H9 (cell line): ENCODE results near the gene TSPEAR. TPM values are rescaled to one million over a fixed set of nuclear protein-coding genes. Genes with fewer than 3 reads are reported as not detected.
A peak's percentile ranks its signal among the peaks of the same experiment; 100 is the strongest.

Source experiments
- DNase-seq: peaks from one replicate; pipeline ENCODE4 v3.0.0-alpha.2; 2017
- H2AFZ ChIP-seq: one replicate; pipeline ENCODE4 v1.6.1; 2013; ENCODE audit warnings: mild to moderate bottlenecking, low read length, control low read depth, moderate library complexity
- H2AK5ac ChIP-seq: 2 replicates; pipeline ENCODE4 v1.6.1; 2013; ENCODE audit warnings: low read length, control low read depth, mixed read lengths; ENCODE audit not compliant: insufficient read length
- H2BK120ac ChIP-seq: one replicate; pipeline ENCODE4 v1.6.1; 2013; ENCODE audit warnings: low read depth, mild to moderate bottlenecking, low read length, control low read depth, inconsistent platforms; ENCODE audit not compliant: poor library complexity, severe bottlenecking
- H2BK12ac ChIP-seq: 2 replicates; pipeline ENCODE4 v1.6.1; 2013; ENCODE audit warnings: low read length, control low read depth, mixed read lengths, low read depth; ENCODE audit not compliant: insufficient read length
- H2BK15ac ChIP-seq: 2 replicates; pipeline ENCODE4 v1.6.1; 2013; ENCODE audit warnings: low read depth, low read length, control low read depth
- H2BK20ac ChIP-seq: one replicate; pipeline ENCODE4 v1.6.1; 2013; ENCODE audit warnings: low read depth, mild to moderate bottlenecking, low read length, control low read depth, inconsistent platforms; ENCODE audit not compliant: poor library complexity, severe bottlenecking
- H2BK5ac ChIP-seq: 2 replicates; pipeline ENCODE4 v1.6.1; 2013; ENCODE audit warnings: low read length, control low read depth, mixed read lengths; ENCODE audit not compliant: insufficient read length
- H3K14ac ChIP-seq: 2 replicates; pipeline ENCODE4 v1.6.1; 2013; ENCODE audit warnings: low read length, control low read depth; ENCODE audit not compliant: insufficient read depth
- H3K18ac ChIP-seq: 2 replicates; pipeline ENCODE4 v1.6.1; 2013; ENCODE audit warnings: low read depth, mild to moderate bottlenecking, mixed read lengths, low read length, control low read depth; ENCODE audit not compliant: insufficient read length
- H3K23ac ChIP-seq: 2 replicates; pipeline ENCODE4 v1.6.1; 2013; ENCODE audit warnings: low read length, control low read depth, mixed read lengths, low read depth; ENCODE audit not compliant: insufficient read length
- H3K23me2 ChIP-seq: 2 replicates; pipeline ENCODE4 v1.6.1; 2013; ENCODE audit warnings: low read depth, mild to moderate bottlenecking, mixed read lengths, low read length, control low read depth; ENCODE audit not compliant: insufficient read length, poor library complexity, severe bottlenecking
- H3K27ac ChIP-seq: 2 replicates; pipeline ENCODE4 v1.5.1; 2013; ENCODE audit warnings: low read length, control low read depth, mixed read lengths, low read depth; ENCODE audit not compliant: insufficient read length
- H3K27me3 ChIP-seq: 2 replicates; pipeline ENCODE4 v1.6.1; 2013; ENCODE audit warnings: low read length, control low read depth, inconsistent platforms; ENCODE audit not compliant: insufficient read depth
- H3K4ac ChIP-seq: 2 replicates; pipeline ENCODE4 v1.6.1; 2013; ENCODE audit warnings: low read depth, mild to moderate bottlenecking, control low read depth, inconsistent platforms, low read length, moderate library complexity
- H3K4me1 ChIP-seq: 2 replicates; pipeline ENCODE4 v1.6.1; 2013; ENCODE audit warnings: low read length, control low read depth, inconsistent platforms; ENCODE audit not compliant: insufficient read depth
- H3K4me2 ChIP-seq: 2 replicates; pipeline ENCODE4 v1.6.1; 2013; ENCODE audit warnings: low read length, control low read depth, mixed read lengths; ENCODE audit not compliant: insufficient read length, insufficient read depth
- H3K56ac ChIP-seq: 2 replicates; pipeline ENCODE4 v1.6.1; 2013; ENCODE audit warnings: low read depth, mild to moderate bottlenecking, mixed read lengths, low read length, control low read depth; ENCODE audit not compliant: insufficient read length
- H3K79me1 ChIP-seq: 2 replicates; pipeline ENCODE4 v1.6.1; 2013; ENCODE audit warnings: low read depth, mild to moderate bottlenecking, moderate library complexity, low read length, control low read depth, inconsistent platforms; ENCODE audit not compliant: insufficient read depth, poor library complexity, severe bottlenecking
- H3K79me2 ChIP-seq: 2 replicates; pipeline ENCODE4 v1.6.1; 2013; ENCODE audit warnings: low read length, control low read depth, inconsistent platforms; ENCODE audit not compliant: insufficient read depth
- H3K9ac ChIP-seq: 2 replicates; pipeline ENCODE4 v1.6.1; 2013; ENCODE audit warnings: low read length, control low read depth, mixed read lengths; ENCODE audit not compliant: insufficient read length; ENCODE audit errors: extremely low read depth
- H3K9me3 ChIP-seq: one replicate; pipeline ENCODE4 v1.6.1; 2013; ENCODE audit warnings: low read depth, low read length, inconsistent platforms; ENCODE audit not compliant: control insufficient read depth
- H3T11ph ChIP-seq: one replicate; pipeline ENCODE4 v1.6.1; 2013; ENCODE audit warnings: mild to moderate bottlenecking, low read length, control low read depth, inconsistent platforms
- H4K20me1 ChIP-seq: one replicate; pipeline ENCODE4 v1.6.1; 2013; ENCODE audit not compliant: control insufficient read depth, insufficient read length, insufficient read depth
- H4K5ac ChIP-seq: 2 replicates; pipeline ENCODE4 v1.6.1; 2013; ENCODE audit warnings: low read depth, mild to moderate bottlenecking, mixed read lengths, low read length, control low read depth; ENCODE audit not compliant: insufficient read length
- H4K8ac ChIP-seq: replicated peaks from 2 replicates; pipeline ENCODE4 v1.6.1; 2013; ENCODE audit warnings: low read length, control low read depth, mixed read lengths, low read depth; ENCODE audit not compliant: insufficient read length
- H4K91ac ChIP-seq: 2 replicates; pipeline ENCODE4 v1.6.1; 2013; ENCODE audit warnings: low read depth, mild to moderate bottlenecking, moderate library complexity, mixed read lengths, low read length, control low read depth; ENCODE audit not compliant: insufficient read length
- H3K27ac Mint-ChIP-seq, 3 experiments: 2 replicates in 2 of 3; 3 replicates in 1 of 3; pipeline ENCODE4 v1.8.0; 2020 to 2021; ENCODE audit warnings: mixed read lengths in 3 of 3, mild to moderate bottlenecking in 1 of 3, moderate library complexity in 1 of 3
- H3K27me3 Mint-ChIP-seq: 2 replicates; pipeline ENCODE4 v1.8.0; 2021; ENCODE audit warnings: low read depth, mild to moderate bottlenecking, moderate library complexity, mixed read lengths
- H3K36me3 Mint-ChIP-seq, 3 experiments: 2 replicates in 2 of 3; 3 replicates in 1 of 3; pipeline ENCODE4 v1.8.0; 2020 to 2021; ENCODE audit warnings: low read depth in 3 of 3, mixed read lengths in 3 of 3; ENCODE audit not compliant: insufficient read depth in 1 of 3
- H3K4me1 Mint-ChIP-seq, 2 experiments: 2 replicates each; pipeline ENCODE4 v1.8.0; 2020; ENCODE audit warnings: mixed read lengths in 2 of 2
- H3K4me3 Mint-ChIP-seq, 2 experiments: 2 replicates in 1 of 2; 3 replicates in 1 of 2; pipeline ENCODE4 v1.8.0; 2020 to 2021; ENCODE audit warnings: mild to moderate bottlenecking in 2 of 2, mixed read lengths in 2 of 2, moderate library complexity in 1 of 2
- H3K9me3 Mint-ChIP-seq, 2 experiments: 2 replicates in 1 of 2; 3 replicates in 1 of 2; pipeline ENCODE4 v1.8.0; 2020; ENCODE audit warnings: mild to moderate bottlenecking in 2 of 2, mixed read lengths in 2 of 2, moderate library complexity in 1 of 2
- CTCF ChIP-seq: fragments of 200-600 bp; sonication (generic); conservative IDR thresholded peaks from 3 replicates; pipeline ENCODE4 v1.8.0; 2021; ENCODE audit warnings: antibody characterized with exemption, mild to moderate bottlenecking
- WGBS: extraction: QIAGEN DNeasy Blood & Tissue Kit; methylation state at CpG from one replicate; pipeline ENCODE4 v1.1.7; 2013; ENCODE audit warnings: missing lambda C conversion rate, low lambda C conversion rate, mixed read lengths; ENCODE audit not compliant: insufficient read length; ENCODE audit errors: extremely low coverage; 5-methylcytosine and 5-hydroxymethylcytosine counted together
- total RNA-seq: library from RNA; stranded (reverse); gene quantifications from 2 replicates; pipeline ENCODE4 v1.2.1, GENCODE V29; 2021

The TSPEAR gene
- total RNA-seq, 1 experiment from 2014 or later: 1.3 TPM

GRCh38 chr21:44449473-44450363 lies 261.7 kb downstream of the TSPEAR start:
- Mint-ChIP-seq H3K27me3 (peaks cover 31% of the 10 kb centered on the region), H3K27ac (no peak overlapping the region; a peak in 1 of 7 replicates), H3K4me1 (peaks cover 4 to 11% of the 10 kb centered on the region in 2 experiments; a peak in 2 of 4 replicates), H3K4me3 (no peak overlapping the region), H3K36me3 (no peaks in the 10 kb centered on the region), H3K9me3 (no peaks in the 10 kb centered on the region; a peak in 1 of 5 replicates)
- Histone ChIP-seq H4K8ac (no peak overlapping the region), H3K9me3 (no peaks in the 10 kb centered on the region), H3K27me3 (no peaks in the 10 kb centered on the region), H3K23me2 (peaks cover under 1% of the 10 kb centered on the region), H4K91ac (no peak overlapping the region), H2AK5ac (no peak overlapping the region), H3K4ac (no peak overlapping the region), H3K56ac (no peak overlapping the region), H2AFZ (no peak overlapping the region), H2BK120ac (no peak overlapping the region), H3K18ac (no peak overlapping the region), H4K20me1 (no peaks in the 10 kb centered on the region), H3K14ac (no peak overlapping the region), H3K79me2 (no peaks in the 10 kb centered on the region), H2BK20ac (no peak overlapping the region), H3T11ph (no peak overlapping the region), H2BK5ac (no peak overlapping the region), H3K79me1 (no peaks in the 10 kb centered on the region), H3K9ac (no peak overlapping the region), H3K27ac (no peak overlapping the region), H2BK15ac (no peak overlapping the region), H3K23ac (no peak overlapping the region), H3K4me1 (no peaks in the 10 kb centered on the region), H3K4me2 (no peak overlapping the region), H4K5ac (no peak overlapping the region), H2BK12ac (no peak overlapping the region)
- no peak for TF ChIP-seq CTCF
- peak; percentile 17 for DNase-seq
- WGBS: no CpG with 5 or more reads among the region's 28 CpGs
